WTC11 (cell line): ENCODE results near the gene CHDH. TPM values are rescaled to one million over a fixed set of nuclear protein-coding genes. Genes with fewer than 3 reads are reported as not detected.

Source experiments
- ATAC-seq: fragments of 200-7000 bp; cut with Tn5 transposase; 2 replicates; pipeline ENCODE4 v1.10.0; 2021; ENCODE audit warnings: mild to moderate bottlenecking, moderate library complexity
- CTCF ChIA-PET: fragments of 300-600 bp; sonication (Branson Sonifier 250); formaldehyde crosslinking; loops from one replicate; lab custom pipeline; 2021; ENCODE audit warnings: antibody characterized with exemption; lab: Charles Lee
- POLR2A ChIA-PET: fragments of 350-600 bp; sonication (Branson Sonifier 250); formaldehyde crosslinking; loops from one replicate; lab custom pipeline; 2021; ENCODE audit warnings: antibody characterized with exemption; lab: Charles Lee
- DNase-seq: peaks from one replicate; pipeline ENCODE4 v3.0.0; 2021; ENCODE audit warnings: low spot score
- H3K27ac Mint-ChIP-seq: 2 replicates; pipeline ENCODE4 v1.8.0; 2021; ENCODE audit warnings: mixed read lengths
- H3K27me3 Mint-ChIP-seq: 2 replicates; pipeline ENCODE4 v1.8.0; 2021; ENCODE audit warnings: low read depth, mild to moderate bottlenecking, moderate library complexity, mixed read lengths
- H3K36me3 Mint-ChIP-seq: 2 replicates; pipeline ENCODE4 v1.8.0; 2021; ENCODE audit warnings: mixed read lengths
- H3K4me1 Mint-ChIP-seq: 2 replicates; pipeline ENCODE4 v1.8.0; 2022; ENCODE audit warnings: mixed read lengths
- H3K4me3 Mint-ChIP-seq: 2 replicates; pipeline ENCODE4 v1.8.0; 2021; ENCODE audit warnings: mild to moderate bottlenecking, moderate library complexity, mixed read lengths
- H3K9me3 Mint-ChIP-seq: 2 replicates; pipeline ENCODE4 v1.8.0; 2021; ENCODE audit warnings: mixed read lengths
- ARID4B ChIP-seq: sonication (generic); formaldehyde crosslinking; IDR thresholded peaks from 2 replicates; pipeline ENCODE4 v1.8.0; 2023; ENCODE audit warnings: missing genetic modification reagents, mild to moderate bottlenecking, borderline replicate concordance
- ATF1 ChIP-seq: sonication (generic); formaldehyde crosslinking; IDR thresholded peaks from 2 replicates; pipeline ENCODE4 v1.8.1; 2023; ENCODE audit warnings: mild to moderate bottlenecking, moderate library complexity, missing genetic modification reagents
- ATF2 ChIP-seq: sonication (generic); formaldehyde crosslinking; IDR thresholded peaks from 2 replicates; pipeline ENCODE4 v1.8.1; 2022; ENCODE audit warnings: low read depth, missing genetic modification reagents, borderline replicate concordance
- ATF6 ChIP-seq: sonication (generic); formaldehyde crosslinking; IDR thresholded peaks from 2 replicates; pipeline ENCODE4 v1.8.1; 2023; ENCODE audit warnings: mild to moderate bottlenecking, missing genetic modification reagents
- CREB1 ChIP-seq: sonication (generic); formaldehyde crosslinking; IDR thresholded peaks from 2 replicates; pipeline ENCODE4 v1.8.0; 2023; ENCODE audit warnings: mild to moderate bottlenecking, missing genetic modification reagents
- CTCF ChIP-seq: fragments of 200-600 bp; IDR thresholded peaks from 2 replicates; pipeline ENCODE4 v1.8.0; 2022; ENCODE audit warnings: antibody characterized with exemption
- E2F5 ChIP-seq: sonication (generic); formaldehyde crosslinking; IDR thresholded peaks from 2 replicates; pipeline ENCODE4 v1.8.1; 2022; ENCODE audit warnings: mild to moderate bottlenecking, moderate library complexity, missing genetic modification reagents
- GTF2I ChIP-seq: fragments of 250-450 bp; sonication (Bioruptor Pico); conservative IDR thresholded peaks from 2 replicates; pipeline ENCODE4 v1.4.0; 2021; ENCODE audit warnings: mild to moderate bottlenecking
- JUN ChIP-seq: sonication (generic); formaldehyde crosslinking; IDR thresholded peaks from 2 replicates; pipeline ENCODE4 v1.8.0; 2023; ENCODE audit warnings: mild to moderate bottlenecking, missing genetic modification reagents
- MYBL2 ChIP-seq: sonication (generic); formaldehyde crosslinking; IDR thresholded peaks from 2 replicates; pipeline ENCODE4 v1.8.1; 2023; ENCODE audit warnings: mild to moderate bottlenecking, moderate library complexity, missing genetic modification reagents
- RELA ChIP-seq: sonication (generic); formaldehyde crosslinking; IDR thresholded peaks from 2 replicates; pipeline ENCODE4 v1.8.1; 2022; ENCODE audit warnings: missing genetic modification reagents, mild to moderate bottlenecking, borderline replicate concordance
- RORB ChIP-seq: fragments of 250-450 bp; sonication (Bioruptor Pico); IDR thresholded peaks from 2 replicates; pipeline ENCODE4 v1.9.0; 2021; ENCODE audit warnings: mild to moderate bottlenecking
- SMAD3 ChIP-seq: sonication (generic); formaldehyde crosslinking; IDR thresholded peaks from 2 replicates; pipeline ENCODE4 v1.8.0; 2022; ENCODE audit warnings: missing genetic modification reagents, mild to moderate bottlenecking, borderline replicate concordance
- SMAD4 ChIP-seq: sonication (generic); formaldehyde crosslinking; IDR thresholded peaks from 2 replicates; pipeline ENCODE4 v1.8.0; 2022; ENCODE audit warnings: mild to moderate bottlenecking, missing genetic modification reagents
- TCF7 ChIP-seq: sonication (generic); formaldehyde crosslinking; IDR thresholded peaks from 2 replicates; pipeline ENCODE4 v1.8.0; 2022; ENCODE audit warnings: mild to moderate bottlenecking, low read depth, missing genetic modification reagents, moderate library complexity
- TEAD4 ChIP-seq: sonication (generic); formaldehyde crosslinking; IDR thresholded peaks from 2 replicates; pipeline ENCODE4 v1.8.0; 2022; ENCODE audit warnings: mild to moderate bottlenecking, missing genetic modification reagents
- ZNF281 ChIP-seq: sonication (generic); formaldehyde crosslinking; IDR thresholded peaks from 2 replicates; pipeline ENCODE4 v1.8.0; 2023; ENCODE audit warnings: mild to moderate bottlenecking, missing genetic modification reagents
- ZNF425 ChIP-seq: fragments of 250-450 bp; sonication (Bioruptor Pico); conservative IDR thresholded peaks from 2 replicates; pipeline ENCODE4 v1.9.0; 2021; ENCODE audit warnings: mild to moderate bottlenecking
- total RNA-seq: library from RNA; stranded (reverse); gene quantifications from 3 replicates; pipeline ENCODE4 v1.2.3, GENCODE V29; 2021

The CHDH gene
- total RNA-seq, 1 experiment from 2014 or later = 11.7 TPM

GRCh38 chr3:53801319-53801718 lies 44.9 kb downstream of the CHDH start (continued):
- no peak for TF ChIP-seq ZNF281 (CRISPR knock-in tag)
- TF ChIP-seq SMAD3 (CRISPR knock-in tag) = no peak
- TF ChIP-seq, all 79 proteins: peak for 0

- Mint-ChIP-seq H3K36me3 (no peaks in the 10 kb centered on the region), H3K4me1 (peaks cover 15% of the 10 kb centered on the region)
- ATAC-seq = no peak
- TF ChIP-seq ATF2 (CRISPR knock-in tag) = no peak
- no peak for TF ChIP-seq ZNF425 (CRISPR knock-in tag)
- TF ChIP-seq RORB (CRISPR knock-in tag) = no peak
- no peak for TF ChIP-seq ATF1 (CRISPR knock-in tag)
- no peak for TF ChIP-seq RELA (CRISPR knock-in tag)
- no peak for TF ChIP-seq ARID4B
- TF ChIP-seq TEAD4 (CRISPR knock-in tag) = no peak
- no peak for TF ChIP-seq TCF7 (CRISPR knock-in tag)
- no peak for TF ChIP-seq GTF2I
- no peak for TF ChIP-seq JUN
- TF ChIP-seq CREB1 (CRISPR knock-in tag) = no peak
- no peak for TF ChIP-seq SMAD4
- no peak for TF ChIP-seq CTCF
- TF ChIP-seq ATF6 (CRISPR knock-in tag) = no peak
- TF ChIP-seq E2F5 (CRISPR knock-in tag) = no peak
- TF ChIP-seq MYBL2 (CRISPR knock-in tag) = no peak
These were observed 45.9 kb downstream of the CHDH start for GRCh38 chr3:53800041-53800906.

More at GRCh38 chr3:53800041-53800906, 45.9 kb downstream of the CHDH start:
- ChIA-PET POLR2A (interaction anchor here (0.5 kb wide), 1 partner anchor 37 kb away, joined by 4 read pairs; no protein-coding TSS in a partner anchor), CTCF (no interaction called here)
- DNase-seq = no peak
- no peak overlapping the region for H3K4me3 Mint-ChIP-seq
- H3K27ac Mint-ChIP-seq = no peak overlapping the region
- no peaks in the 10 kb centered on the region for H3K27me3 Mint-ChIP-seq
- H3K9me3 Mint-ChIP-seq = no peaks in the 10 kb centered on the region
